Endothelial cell (in vitro differentiated cells): ENCODE results near the gene ELMO3. TPM values are rescaled to one million over a fixed set of nuclear protein-coding genes. Genes with fewer than 3 reads are reported as not detected.

Experiments
- DNase-seq: peaks from one replicate; pipeline ENCODE4 v3.0.0; 2021; ENCODE audit warnings: low spot score
- H3K27ac Mint-ChIP-seq: one replicate; pipeline ENCODE4 v1.8.0; 2021; ENCODE audit warnings: mixed read lengths, inconsistent platforms; ENCODE audit not compliant: unreplicated experiment
- H3K27me3 Mint-ChIP-seq: one replicate; pipeline ENCODE4 v1.8.0; 2021; ENCODE audit warnings: mild to moderate bottlenecking, moderate library complexity, mixed read lengths, inconsistent platforms; ENCODE audit not compliant: unreplicated experiment
- H3K36me3 Mint-ChIP-seq: one replicate; pipeline ENCODE4 v1.8.0; 2021; ENCODE audit warnings: mild to moderate bottlenecking, low read depth, mixed read lengths, inconsistent platforms; ENCODE audit not compliant: unreplicated experiment
- H3K4me1 Mint-ChIP-seq: one replicate; pipeline ENCODE4 v1.8.0; 2021; ENCODE audit warnings: mild to moderate bottlenecking, mixed read lengths, inconsistent platforms; ENCODE audit not compliant: unreplicated experiment
- H3K4me3 Mint-ChIP-seq: one replicate; pipeline ENCODE4 v1.8.0; 2021; ENCODE audit warnings: mild to moderate bottlenecking, mixed read lengths, inconsistent platforms; ENCODE audit not compliant: unreplicated experiment
- H3K9me3 Mint-ChIP-seq: one replicate; pipeline ENCODE4 v1.8.0; 2021; ENCODE audit warnings: mixed read lengths, inconsistent platforms; ENCODE audit not compliant: unreplicated experiment
- CTCF ChIP-seq: fragments of 200-600 bp; sonication (generic); IDR thresholded peaks from one replicate; pipeline ENCODE4 v1.5.0; 2021; ENCODE audit warnings: antibody characterized with exemption; ENCODE audit not compliant: unreplicated experiment
- total RNA-seq: library from RNA; stranded (reverse); fragmentation: NEBNext Ultra II Directional; extraction: Animal tissue kit (Norgen Biotek cat#: 25700); gene quantifications from one replicate; pipeline ENCODE4 v1.2.1, GENCODE V29; 2021; ENCODE audit not compliant: unreplicated experiment

Gene ELMO3
- total RNA-seq, 1 donor from 2014 or later = 25.3 TPM

GRCh38 chr16:67247192-67248072 lies 48.5 kb downstream of the ELMO3 start, which contains the start of gene FHOD1:
Gene FHOD1 (minus strand): TSS chr16:67247481. CDS start chr16:67247410, 71 bp downstream.
- no peaks in the 10 kb centered on the region for H3K9me3 Mint-ChIP-seq
- H3K27ac Mint-ChIP-seq = peak within 1 kb of the TSS; percentile 77
- TF ChIP-seq CTCF = no peak
- H3K4me3 Mint-ChIP-seq = peak within 1 kb of the TSS; percentile 94
- H3K4me1 Mint-ChIP-seq = peaks cover 57% of the 10 kb centered on the region
- peaks cover 4% of the 10 kb centered on the region for H3K36me3 Mint-ChIP-seq
- peaks cover 16% of the 10 kb centered on the region for H3K27me3 Mint-ChIP-seq
- peak; percentile 99 for DNase-seq

DNA sequence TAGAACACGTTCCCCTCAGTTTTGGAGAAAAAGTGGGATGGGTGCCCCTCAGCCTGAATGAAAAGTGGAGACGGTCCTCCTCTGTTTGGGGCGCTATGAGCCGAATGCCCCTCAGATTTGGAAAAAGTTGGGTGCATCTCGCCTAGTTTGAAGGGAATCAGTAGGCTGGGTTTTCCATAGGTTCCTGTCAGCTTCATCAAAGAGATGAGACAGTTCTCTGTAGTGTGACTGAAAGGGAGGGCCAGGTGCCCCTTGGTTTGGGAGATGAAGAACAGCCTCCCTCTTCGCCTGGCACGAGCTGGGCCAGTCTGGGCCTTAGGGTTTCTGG lies 49.1 kb downstream of the ELMO3 start:
- H3K4me3 Mint-ChIP-seq = peak overlapping the region; percentile 94
- H3K9me3 Mint-ChIP-seq = no peaks in the 10 kb centered on the region
- H3K27me3 Mint-ChIP-seq = peaks cover 14% of the 10 kb centered on the region
- peaks cover 59% of the 10 kb centered on the region for H3K4me1 Mint-ChIP-seq
- H3K36me3 Mint-ChIP-seq = peaks cover 4% of the 10 kb centered on the region
- H3K27ac Mint-ChIP-seq = peak overlapping the region; percentile 62
- TF ChIP-seq CTCF = no peak
- no peak for DNase-seq

DNA sequence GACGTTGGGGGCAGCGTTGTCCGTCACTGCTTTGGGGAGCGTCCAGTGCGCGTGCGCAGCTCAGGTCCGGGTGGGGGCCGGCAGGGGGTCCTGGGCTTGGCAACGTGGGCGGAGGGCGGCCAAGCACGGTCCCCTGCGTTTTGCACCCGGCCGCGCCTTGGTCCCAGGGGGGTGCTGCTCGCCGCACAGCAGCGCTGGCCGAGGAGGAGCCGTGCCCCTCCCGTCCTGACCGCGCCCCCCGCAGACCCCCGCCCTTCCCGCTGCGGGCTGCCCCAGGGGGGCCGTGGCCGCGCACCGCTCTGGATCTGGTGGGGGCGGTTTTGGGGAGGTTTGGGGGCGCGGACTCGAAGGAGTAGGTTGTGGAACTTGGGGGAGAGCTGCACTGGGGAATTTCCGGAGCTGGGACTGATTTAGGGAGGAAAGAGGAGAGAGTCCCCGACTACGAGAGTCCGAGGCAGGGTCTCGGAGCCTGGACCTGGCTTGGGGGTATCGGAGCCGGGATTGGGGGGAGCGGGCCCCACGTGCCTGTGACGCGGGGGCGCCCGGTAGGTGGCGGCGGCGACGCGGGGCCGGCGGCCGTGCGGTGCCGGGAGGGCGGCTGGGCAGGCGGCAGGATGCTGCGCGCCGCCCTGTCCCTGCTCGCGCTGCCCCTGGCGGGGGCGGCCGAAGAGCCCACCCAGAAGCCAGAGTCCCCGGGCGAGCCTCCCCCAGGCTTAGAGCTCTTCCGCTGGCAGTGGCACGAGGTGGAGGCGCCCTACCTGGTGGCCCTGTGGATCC lies 49.7 kb downstream of the ELMO3 start, which contains the start of gene SLC9A5:
SLC9A5 (plus strand) TSS at position 579 of the 777 bp plus-strand sequence; CDS start at position 615, 36 bp downstream.
- Mint-ChIP-seq H3K27me3 (peaks cover 14% of the 10 kb centered on the region), H3K27ac (peak within 1 kb of the TSS; percentile 62), H3K9me3 (no peaks in the 10 kb centered on the region), H3K36me3 (peaks cover 4% of the 10 kb centered on the region), H3K4me1 (peaks cover 53% of the 10 kb centered on the region), H3K4me3 (peak within 1 kb of the TSS; percentile 94)
- no peak for TF ChIP-seq CTCF
- peak; percentile 48 for DNase-seq

DNA sequence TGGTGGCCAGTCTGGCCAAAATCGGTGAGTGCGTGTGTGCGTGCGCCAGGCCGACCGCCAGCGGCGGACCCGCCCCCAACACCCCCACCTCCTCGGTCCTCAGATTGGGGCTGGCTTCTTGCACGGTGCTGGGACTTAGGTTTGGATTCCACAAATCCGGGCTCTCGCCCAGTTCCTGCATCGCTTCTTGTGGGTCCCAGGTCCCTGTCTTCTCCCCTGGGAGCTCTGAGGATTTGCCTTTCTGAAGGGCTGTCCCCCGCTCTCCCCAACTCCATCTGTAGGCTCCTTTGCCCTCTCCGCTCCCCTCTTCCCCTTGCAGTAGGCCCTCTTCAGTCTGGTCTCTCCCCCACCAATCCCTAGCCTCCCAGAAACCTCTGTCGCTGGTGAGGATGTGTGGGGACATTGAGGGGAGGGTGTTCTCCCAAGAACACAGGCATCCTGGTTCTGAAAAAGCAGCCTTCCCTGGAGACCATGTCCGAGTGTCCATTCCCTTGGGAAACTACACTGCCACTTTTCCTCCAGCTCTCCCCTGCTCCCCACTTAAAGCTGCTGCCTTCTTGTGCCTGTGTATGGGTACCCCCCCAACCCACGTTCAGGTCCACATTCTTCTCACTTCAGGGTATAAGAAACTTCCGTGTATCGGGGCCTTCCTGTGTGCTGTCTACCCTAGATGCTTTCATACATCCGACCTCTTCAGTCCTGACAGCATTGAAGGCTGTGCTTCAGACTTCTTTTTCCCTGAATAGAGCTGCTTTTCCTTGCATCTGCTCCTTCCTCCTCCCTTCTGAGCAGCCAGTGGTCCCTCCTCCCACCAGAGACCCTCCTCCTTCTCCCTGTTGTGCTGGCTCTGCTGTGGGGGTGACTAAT lies 50.5 kb downstream of the ELMO3 start:
- DNase-seq = no peak
- H3K27ac Mint-ChIP-seq = peak overlapping the region; percentile 22
- H3K27me3 Mint-ChIP-seq = peaks cover 14% of the 10 kb centered on the region
- no peaks in the 10 kb centered on the region for H3K9me3 Mint-ChIP-seq
- no peak for TF ChIP-seq CTCF
- H3K4me3 Mint-ChIP-seq = peak overlapping the region; percentile 92
- H3K4me1 Mint-ChIP-seq = peaks cover 46% of the 10 kb centered on the region
- H3K36me3 Mint-ChIP-seq = peaks cover 4% of the 10 kb centered on the region
